HG03108 (cell line): ENCODE results near the gene OR13D1.
A peak's percentile ranks its signal among the peaks of the same experiment; 100 is the strongest.
"Not testable (repeated sequence)": the region's sequence is repeated elsewhere in the genome, so short reads cannot be mapped to it uniquely, and the experiment has no call there.

Source experiments
- ATAC-seq: cut with Tn5 transposase; IDR thresholded peaks from one replicate; pipeline ENCODE4 v1.9.1; 2021; ENCODE audit warnings: moderate library complexity; ENCODE audit not compliant: unreplicated experiment

OR13D1 gene, protein sequence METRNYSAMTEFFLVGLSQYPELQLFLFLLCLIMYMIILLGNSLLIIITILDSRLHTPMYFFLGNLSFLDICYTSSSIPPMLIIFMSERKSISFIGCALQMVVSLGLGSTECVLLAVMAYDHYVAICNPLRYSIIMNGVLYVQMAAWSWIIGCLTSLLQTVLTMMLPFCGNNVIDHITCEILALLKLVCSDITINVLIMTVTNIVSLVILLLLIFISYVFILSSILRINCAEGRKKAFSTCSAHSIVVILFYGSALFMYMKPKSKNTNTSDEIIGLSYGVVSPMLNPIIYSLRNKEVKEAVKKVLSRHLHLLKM

DNA sequence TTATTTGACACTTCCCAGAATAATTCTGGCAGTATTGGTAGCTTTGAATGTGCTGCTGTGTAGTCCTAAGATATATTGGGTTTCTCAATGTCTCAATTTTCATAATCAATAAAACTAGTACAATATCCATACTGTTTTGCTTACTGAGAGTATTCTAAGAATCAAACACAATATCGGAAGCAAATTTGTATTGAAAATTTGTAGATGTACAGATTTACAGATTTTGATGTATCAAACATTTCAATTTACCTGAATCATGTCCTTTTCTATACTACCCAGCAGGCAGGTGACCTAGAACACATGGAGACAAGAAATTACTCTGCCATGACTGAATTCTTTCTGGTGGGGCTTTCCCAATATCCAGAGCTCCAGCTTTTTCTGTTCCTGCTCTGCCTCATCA is at the start of gene OR13D1:
Gene OR13D1, plus strand, starts transcription at position 301 of the 400 bp plus-strand sequence. Its CDS starts 0 bp downstream, at position 301.
- ATAC-seq = no peak

DNA sequence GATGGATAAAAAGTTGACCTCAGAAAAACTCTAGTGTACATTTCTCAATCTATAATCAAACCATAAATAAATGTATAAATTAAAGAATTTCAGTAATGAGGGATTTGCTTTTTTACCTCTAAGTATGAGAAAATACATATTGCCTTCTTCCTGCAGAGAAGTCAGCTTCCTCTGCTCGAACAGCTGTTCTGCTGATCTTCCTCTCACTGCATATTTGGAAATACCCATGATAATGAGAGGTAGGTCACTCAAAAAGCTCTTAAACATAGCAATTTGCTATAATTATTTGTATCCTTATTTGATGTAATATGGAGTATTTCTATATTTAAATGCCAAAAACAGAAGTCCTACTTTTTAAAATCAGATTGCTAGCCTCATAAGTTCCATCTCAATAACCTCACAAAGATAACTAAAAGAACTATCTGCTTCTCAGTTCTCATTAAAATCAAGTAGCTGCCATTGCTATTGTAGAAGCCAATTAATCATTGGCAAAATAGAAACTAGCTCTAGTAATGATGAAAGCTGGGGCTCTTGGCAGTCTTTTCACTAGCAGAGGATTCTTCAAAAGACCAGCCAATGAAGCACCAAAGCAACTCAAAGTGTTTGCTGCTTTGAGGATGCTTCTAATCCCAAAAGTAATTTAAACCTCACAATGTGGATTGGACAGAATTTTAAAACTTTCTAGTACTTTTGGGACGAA is 35.7 kb upstream of the OR13D1 start:
- no peak for ATAC-seq

DNA sequence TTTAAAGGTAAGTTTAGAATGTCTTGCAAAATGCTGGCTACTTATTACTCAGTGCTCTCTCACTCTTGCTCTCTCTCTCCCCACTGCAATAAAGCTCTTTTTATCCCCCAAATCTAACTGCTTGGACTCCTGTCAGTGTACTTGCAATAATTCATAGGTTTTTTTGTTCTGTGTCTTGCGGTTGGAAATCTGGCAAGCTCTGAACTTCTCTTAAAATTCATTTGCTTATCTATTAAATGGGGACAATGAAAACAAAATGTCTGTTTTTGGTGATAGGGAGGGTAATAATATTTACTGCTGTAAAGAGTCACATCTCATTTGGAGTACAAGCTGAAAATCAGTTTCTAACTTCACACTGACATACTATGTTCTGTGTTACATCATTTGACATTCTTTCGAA is 18.7 kb upstream of the OR13D1 start:
- no peak for ATAC-seq

- ATAC-seq = peak; percentile 69
Observed at GRCh38 chr9:104682642-104683041, 11.7 kb upstream of the OR13D1 start.

DNA sequence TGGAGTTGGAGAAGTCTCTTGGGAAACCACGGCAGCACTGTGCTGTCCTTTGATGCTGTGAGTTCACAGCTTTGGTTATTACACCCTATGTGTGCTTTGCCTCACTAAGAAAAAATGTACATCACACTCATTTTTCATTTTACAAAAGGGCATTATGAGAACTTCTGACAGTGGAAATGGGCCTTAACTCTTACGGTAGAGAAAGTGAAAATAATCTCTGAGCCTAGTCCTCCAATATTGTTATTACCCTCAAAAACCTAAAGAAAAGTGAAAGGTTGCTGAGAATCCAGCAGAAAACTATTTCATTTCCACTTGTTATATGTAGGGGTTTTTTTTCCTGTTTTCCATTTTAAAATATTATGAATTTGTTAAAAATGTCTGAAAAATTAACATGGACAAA is 8.2 kb upstream of the OR13D1 start:
- ATAC-seq = no peak

- ATAC-seq = no peak
Observed at GRCh38 chr9:104700306-104700705, 6.0 kb downstream of the OR13D1 start.

- ATAC-seq = not testable (repeated sequence)
Observed at GRCh38 chr9:104708737-104709136, 14.4 kb downstream of the OR13D1 start.

DNA sequence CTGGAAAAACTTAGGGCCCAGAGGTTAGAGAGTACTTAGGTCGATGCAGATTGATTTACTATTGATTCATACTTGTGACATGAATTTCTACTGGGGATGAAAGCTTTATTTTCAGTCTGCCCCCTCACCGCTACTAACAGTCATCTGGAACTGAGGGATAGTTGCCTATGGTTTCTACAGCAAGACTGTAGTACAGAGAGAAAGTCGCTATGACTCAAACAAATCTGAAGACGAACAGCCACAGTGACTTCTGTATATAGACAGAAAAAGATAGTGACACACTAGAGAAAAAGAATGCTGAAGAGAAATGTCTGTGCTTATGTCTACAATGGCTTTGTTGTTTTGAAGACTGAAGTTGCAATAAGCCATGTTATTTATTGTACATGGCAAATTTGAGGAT is 17.3 kb downstream of the OR13D1 start:
- ATAC-seq = no peak

DNA sequence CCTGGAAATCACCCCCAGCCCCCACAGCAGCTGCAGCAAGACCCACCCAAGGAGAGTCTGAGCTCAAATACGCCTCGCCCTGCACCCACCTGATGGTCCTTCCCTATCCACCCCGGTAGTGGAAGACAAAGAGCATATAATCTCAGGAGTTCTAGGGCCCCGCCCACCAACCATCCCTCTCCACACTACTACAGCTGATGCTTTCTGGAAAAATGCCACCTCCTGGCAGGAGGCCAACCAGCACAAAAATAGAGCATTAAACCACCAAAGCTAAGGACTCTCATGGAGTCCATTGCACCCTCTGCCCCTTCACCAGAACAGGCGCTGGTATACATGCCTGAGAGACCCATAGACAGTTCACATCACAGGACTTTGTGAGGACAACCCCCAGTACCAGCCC is 30.7 kb downstream of the OR13D1 start:
- ATAC-seq = no peak

DNA sequence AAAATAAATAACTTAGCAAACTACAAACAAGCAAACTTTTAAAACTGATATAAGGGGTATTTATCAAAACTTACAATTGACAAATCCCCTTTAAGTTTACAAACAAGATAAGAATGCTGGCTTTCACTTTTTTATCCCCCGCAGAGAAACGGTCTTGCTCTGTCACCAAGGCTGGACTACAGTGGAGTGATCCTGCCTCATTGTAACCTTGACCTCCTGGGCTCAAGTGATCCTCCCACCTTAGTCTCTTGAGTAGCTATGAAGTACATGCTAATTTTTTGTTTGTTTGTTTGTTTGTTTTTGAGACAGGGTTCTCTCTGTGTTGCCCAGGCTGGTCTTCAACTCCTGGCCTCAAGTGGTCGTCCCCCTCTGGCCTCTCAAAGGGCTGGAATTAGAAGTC is 44.1 kb downstream of the OR13D1 start:
- no peak for ATAC-seq

GRCh38 chr9:104740621-104741020 is 46.3 kb downstream of the OR13D1 start:
- ATAC-seq = no peak

DNA sequence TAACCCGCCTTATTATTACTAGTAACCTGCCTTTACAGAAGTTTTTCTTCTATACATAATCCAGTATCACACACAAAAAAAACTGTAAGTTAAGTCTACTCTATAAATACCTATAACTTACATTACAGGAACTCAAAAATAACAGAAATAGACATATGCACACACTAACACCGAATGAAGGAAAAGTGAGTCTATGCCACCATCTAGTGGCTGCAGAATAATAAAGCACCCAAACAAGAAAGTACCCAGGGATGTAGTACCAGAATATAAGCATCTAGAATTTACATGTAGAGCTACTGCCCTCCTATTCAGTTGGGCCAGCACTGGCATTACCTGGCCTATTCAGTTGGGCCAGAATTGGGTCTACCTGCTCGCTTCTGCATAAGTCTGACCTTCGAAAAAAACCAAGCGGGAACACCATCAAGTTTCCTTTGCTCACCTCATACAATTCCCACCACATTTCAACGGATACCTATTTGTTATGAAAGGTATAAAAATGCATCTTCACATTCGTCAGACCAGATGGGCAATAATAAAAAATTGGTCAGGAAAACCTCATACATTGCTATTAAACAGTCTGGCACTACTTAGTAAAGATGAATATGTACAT is 49.2 kb downstream of the OR13D1 start:
- peak; percentile 35 for ATAC-seq
